Measurements from ENCODE around the gene KRTAP4-5.
"Not testable (repeated sequence)": the region's sequence is repeated elsewhere in the genome, so short reads cannot be mapped to it uniquely, and the experiment has no call there.

Gene KRTAP4-5

DNA sequence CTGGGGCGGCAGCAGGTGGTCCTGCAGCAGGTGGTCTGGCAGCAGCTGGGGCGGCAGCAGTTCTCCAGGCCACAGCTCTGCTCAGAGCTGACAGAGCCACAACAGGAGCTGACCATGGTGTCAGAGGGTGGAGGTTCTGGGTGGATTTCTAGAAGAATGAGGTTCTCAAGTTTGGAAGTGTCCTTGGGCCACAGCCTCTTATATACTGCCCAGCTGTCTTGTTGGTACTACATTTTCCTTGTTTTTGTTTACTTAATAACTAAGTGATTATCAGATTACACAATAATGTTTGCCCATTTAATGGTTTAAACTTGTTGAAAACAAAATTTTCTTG lies at the start of gene KRTAP4-5:
TSS of gene KRTAP4-5 (minus strand) at position 174 of the 334 bp plus-strand sequence. CDS start at position 116, 58 bp downstream.
- DNase-seq (ENCODE audit: low read depth, low spot score), result no peak
- no peaks in the 10 kb centered on the region for H3K27me3 ChIP-seq (ENCODE audit: control insufficient read depth, insufficient read depth, low read length)
- no peaks in the 10 kb centered on the region for H3K9me3 ChIP-seq (ENCODE audit: control insufficient read depth, insufficient read depth, low read length)
- no peak within 1 kb of the TSS for H3K27ac ChIP-seq (ENCODE audit: low read length)
- WGBS (ENCODE audit: insufficient coverage, insufficient read length), result no CpG with 5 or more reads among the region's 2 CpGs
- H3K4me3 ChIP-seq (ENCODE audit: low read length), result no peak within 1 kb of the TSS
- H3K36me3 ChIP-seq (ENCODE audit: control insufficient read depth, insufficient read depth, low read length), result no peaks in the 10 kb centered on the region
- H3K4me1 ChIP-seq (ENCODE audit: control insufficient read depth, insufficient read depth, low read length), result no peaks in the 10 kb centered on the region

DNA sequence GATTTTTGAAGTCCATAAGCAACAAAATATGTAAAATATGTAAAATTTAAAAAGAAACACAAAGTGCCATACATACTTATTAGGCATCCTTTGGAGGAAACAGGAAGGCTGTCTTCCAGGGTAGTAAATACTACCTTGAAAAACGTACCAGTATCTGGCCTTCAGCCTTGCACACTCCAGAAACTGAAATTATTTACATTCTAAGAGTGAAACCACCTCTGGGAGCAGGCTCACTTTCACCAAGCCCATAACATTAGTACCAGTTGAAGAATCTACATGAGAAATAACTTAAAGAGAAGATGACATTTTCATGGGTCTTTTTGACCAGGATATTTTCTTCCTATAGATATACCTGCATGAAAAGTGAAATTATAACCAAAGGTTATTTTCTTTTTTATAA lies 46.4 kb upstream of the KRTAP4-5 start:
- no peak for DNase-seq (ENCODE audit: low read depth, low spot score)
- Histone ChIP-seq H3K9me3 (ENCODE audit: control insufficient read depth, insufficient read depth, low read length) (no peaks in the 10 kb centered on the region), H3K36me3 (ENCODE audit: control insufficient read depth, insufficient read depth, low read length) (no peaks in the 10 kb centered on the region), H3K27me3 (ENCODE audit: control insufficient read depth, insufficient read depth, low read length) (no peaks in the 10 kb centered on the region), H3K4me3 (ENCODE audit: low read length) (no peak overlapping the region), H3K27ac (ENCODE audit: low read length) (no peak overlapping the region), H3K4me1 (ENCODE audit: control insufficient read depth, insufficient read depth, low read length) (no peaks in the 10 kb centered on the region)
- WGBS (ENCODE audit: insufficient coverage, insufficient read length), result no CpG with 5 or more reads among the region's 1 CpG

DNA sequence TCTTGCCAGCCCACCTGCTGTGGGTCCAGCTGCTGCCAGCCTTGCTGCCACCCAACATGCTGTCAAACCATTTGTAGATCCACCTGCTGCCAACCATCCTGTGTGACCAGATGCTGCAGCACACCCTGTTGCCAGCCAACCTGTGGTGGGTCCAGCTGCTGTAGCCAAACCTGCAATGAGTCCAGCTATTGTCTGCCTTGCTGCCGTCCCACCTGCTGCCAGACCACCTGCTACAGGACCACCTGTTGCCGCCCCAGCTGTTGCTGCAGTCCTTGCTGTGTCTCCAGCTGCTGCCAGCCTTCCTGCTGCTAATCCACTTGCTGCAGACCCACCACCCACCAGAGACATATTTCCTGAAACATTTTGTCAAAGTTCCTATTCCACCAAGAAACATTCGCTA lies 40.7 kb upstream of the KRTAP4-5 start:
- H3K27me3 ChIP-seq (ENCODE audit: control insufficient read depth, insufficient read depth, low read length), result no peaks in the 10 kb centered on the region
- H3K27ac ChIP-seq (ENCODE audit: low read length), result no peak overlapping the region
- H3K4me1 ChIP-seq (ENCODE audit: control insufficient read depth, insufficient read depth, low read length), result peaks cover 2% of the 10 kb centered on the region; the same call in 1 of the 2 replicates
- WGBS (ENCODE audit: insufficient coverage, insufficient read length), result no CpG with 5 or more reads among the region's 3 CpGs
- no peaks in the 10 kb centered on the region for H3K36me3 ChIP-seq (ENCODE audit: control insufficient read depth, insufficient read depth, low read length)
- H3K9me3 ChIP-seq (ENCODE audit: control insufficient read depth, insufficient read depth, low read length), result no peaks in the 10 kb centered on the region
- no peak for DNase-seq (ENCODE audit: low read depth, low spot score)
- no peak overlapping the region for H3K4me3 ChIP-seq (ENCODE audit: low read length)

DNA sequence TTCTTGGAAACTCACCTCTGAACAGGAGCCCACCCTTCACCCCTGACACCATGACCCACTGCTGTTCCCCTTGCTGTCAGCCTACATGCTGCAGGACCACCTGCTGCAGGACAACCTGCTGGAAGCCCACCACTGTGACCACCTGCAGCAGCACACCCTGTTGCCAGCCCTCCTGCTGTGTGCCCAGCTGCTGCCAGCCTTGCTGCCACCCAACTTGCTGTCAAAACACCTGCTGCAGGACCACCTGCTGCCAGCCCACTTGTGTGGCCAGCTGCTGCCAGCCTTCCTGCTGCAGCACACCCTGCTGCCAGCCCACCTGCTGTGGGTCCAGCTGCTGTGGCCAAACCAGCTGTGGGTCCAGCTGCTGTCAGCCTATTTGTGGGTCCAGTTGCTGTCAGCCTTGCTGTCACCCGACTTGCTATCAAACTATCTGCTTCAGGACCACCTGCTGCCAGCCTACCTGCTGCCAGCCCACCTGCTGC lies 40.3 kb upstream of the KRTAP4-5 start, which contains the start of gene KRTAP9-1:
TSS of gene KRTAP9-1 (plus strand) at position 51 of the 482 bp plus-strand sequence. CDS start at position 51, 0 bp downstream.
- WGBS (ENCODE audit: insufficient coverage, insufficient read length), result no CpG with 5 or more reads among the region's 1 CpG
- H3K36me3 ChIP-seq (ENCODE audit: control insufficient read depth, insufficient read depth, low read length); DNase-seq (ENCODE audit: low read depth, low spot score); H3K4me1 ChIP-seq (ENCODE audit: control insufficient read depth, insufficient read depth, low read length); H3K9me3 ChIP-seq (ENCODE audit: control insufficient read depth, insufficient read depth, low read length); H3K4me3 ChIP-seq (ENCODE audit: low read length); H3K27me3 ChIP-seq (ENCODE audit: control insufficient read depth, insufficient read depth, low read length); H3K27ac ChIP-seq (ENCODE audit: low read length): not testable (repeated sequence)

DNA sequence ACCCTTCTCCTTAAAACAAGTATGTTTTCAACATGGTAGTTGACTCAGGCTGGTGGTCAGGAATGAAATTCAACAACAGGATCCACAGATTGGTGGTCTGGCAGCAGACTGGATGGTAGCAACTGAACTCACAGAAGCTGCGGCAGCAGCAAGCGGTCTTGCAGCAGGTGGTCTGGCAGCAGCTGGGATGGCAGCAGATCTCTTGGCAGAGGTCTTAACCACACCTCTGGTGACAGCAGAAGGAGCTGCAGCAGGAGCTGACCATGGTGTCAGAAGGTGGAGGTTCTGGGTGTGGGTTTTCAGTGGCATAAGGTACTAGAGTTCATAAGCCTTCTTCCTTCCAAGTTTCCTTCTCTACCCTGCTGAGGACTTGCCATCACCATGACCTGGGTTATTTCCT lies 37.2 kb upstream of the KRTAP4-5 start:
- no peak for DNase-seq (ENCODE audit: low read depth, low spot score)
- Histone ChIP-seq H3K4me1 (ENCODE audit: control insufficient read depth, insufficient read depth, low read length) (peaks cover 2% of the 10 kb centered on the region; the same call in 1 of the 2 replicates), H3K27me3 (ENCODE audit: control insufficient read depth, insufficient read depth, low read length) (no peaks in the 10 kb centered on the region), H3K36me3 (ENCODE audit: control insufficient read depth, insufficient read depth, low read length) (no peaks in the 10 kb centered on the region), H3K9me3 (ENCODE audit: control insufficient read depth, insufficient read depth, low read length) (no peaks in the 10 kb centered on the region), H3K4me3 (ENCODE audit: low read length) (no peak overlapping the region), H3K27ac (ENCODE audit: low read length) (no peak overlapping the region)
- WGBS (ENCODE audit: insufficient coverage, insufficient read length), result no CpG with 5 or more reads among the region's 2 CpGs

DNA sequence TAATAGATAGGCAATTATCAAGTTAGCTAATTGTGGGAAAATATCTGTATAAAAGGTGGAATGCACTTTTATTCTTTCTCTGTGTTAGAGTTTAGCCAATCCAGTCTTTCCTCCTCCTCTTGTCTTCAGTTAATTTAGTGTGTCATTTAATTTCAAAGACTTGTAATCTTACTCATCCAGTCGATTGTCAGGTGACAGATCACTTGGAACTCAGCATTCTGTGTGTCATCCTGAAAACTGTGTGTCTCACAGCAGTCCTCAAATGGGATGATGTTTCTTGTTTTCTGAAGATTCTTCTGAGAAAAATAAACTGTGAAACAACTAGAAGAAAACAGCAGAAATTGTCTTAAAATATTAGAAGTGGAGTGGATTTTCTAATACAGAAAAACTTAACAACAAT lies 35.4 kb upstream of the KRTAP4-5 start:
- no peak overlapping the region for H3K27ac ChIP-seq (ENCODE audit: low read length)
- WGBS (ENCODE audit: insufficient coverage, insufficient read length), result no CpG with 5 or more reads among the region's 1 CpG
- H3K27me3 ChIP-seq (ENCODE audit: control insufficient read depth, insufficient read depth, low read length), result no peaks in the 10 kb centered on the region
- no peaks in the 10 kb centered on the region for H3K9me3 ChIP-seq (ENCODE audit: control insufficient read depth, insufficient read depth, low read length)
- no peaks in the 10 kb centered on the region for H3K36me3 ChIP-seq (ENCODE audit: control insufficient read depth, insufficient read depth, low read length)
- no peak overlapping the region for H3K4me3 ChIP-seq (ENCODE audit: low read length)
- H3K4me1 ChIP-seq (ENCODE audit: control insufficient read depth, insufficient read depth, low read length), result no peaks in the 10 kb centered on the region
- no peak for DNase-seq (ENCODE audit: low read depth, low spot score)

DNA sequence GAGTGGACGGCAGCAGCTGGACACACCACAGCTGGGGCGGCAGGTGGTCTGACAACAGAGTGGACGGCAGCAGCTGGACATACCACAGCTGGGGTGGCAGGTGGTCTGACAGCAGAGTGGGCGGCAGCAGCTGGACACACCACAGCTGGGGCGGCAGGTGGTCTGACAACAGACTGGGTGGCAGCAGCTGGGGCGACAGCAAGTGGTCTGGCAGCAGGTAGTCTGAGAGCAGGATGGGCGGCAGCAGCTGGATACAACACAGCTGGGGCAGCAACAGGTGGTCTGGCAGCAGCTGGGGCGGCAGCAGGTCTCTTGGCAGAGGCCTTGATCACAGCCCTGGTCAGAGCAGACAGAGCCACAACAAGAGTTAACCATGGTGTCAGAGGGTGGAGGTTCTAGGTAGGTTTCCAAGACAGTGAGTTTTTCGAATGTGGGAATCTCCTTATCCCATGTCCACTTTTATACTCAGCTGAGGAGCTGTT lies 34.9 kb upstream of the KRTAP4-5 start, which contains the start of gene KRTAP4-1:
TSS of gene KRTAP4-1 (minus strand) at position 432 of the 482 bp plus-strand sequence. CDS start at position 375, 57 bp downstream.
- Histone ChIP-seq H3K4me1 (ENCODE audit: control insufficient read depth, insufficient read depth, low read length) (no peaks in the 10 kb centered on the region), H3K9me3 (ENCODE audit: control insufficient read depth, insufficient read depth, low read length) (no peaks in the 10 kb centered on the region), H3K4me3 (ENCODE audit: low read length) (no peak within 1 kb of the TSS), H3K27me3 (ENCODE audit: control insufficient read depth, insufficient read depth, low read length) (no peaks in the 10 kb centered on the region), H3K36me3 (ENCODE audit: control insufficient read depth, insufficient read depth, low read length) (no peaks in the 10 kb centered on the region), H3K27ac (ENCODE audit: low read length) (no peak within 1 kb of the TSS)
- no CpG with 5 or more reads among the region's 9 CpGs for whole genome bisulfite sequencing (ENCODE audit: insufficient coverage, insufficient read length)
- DNase-seq (ENCODE audit: low read depth, low spot score), result no peak

DNA sequence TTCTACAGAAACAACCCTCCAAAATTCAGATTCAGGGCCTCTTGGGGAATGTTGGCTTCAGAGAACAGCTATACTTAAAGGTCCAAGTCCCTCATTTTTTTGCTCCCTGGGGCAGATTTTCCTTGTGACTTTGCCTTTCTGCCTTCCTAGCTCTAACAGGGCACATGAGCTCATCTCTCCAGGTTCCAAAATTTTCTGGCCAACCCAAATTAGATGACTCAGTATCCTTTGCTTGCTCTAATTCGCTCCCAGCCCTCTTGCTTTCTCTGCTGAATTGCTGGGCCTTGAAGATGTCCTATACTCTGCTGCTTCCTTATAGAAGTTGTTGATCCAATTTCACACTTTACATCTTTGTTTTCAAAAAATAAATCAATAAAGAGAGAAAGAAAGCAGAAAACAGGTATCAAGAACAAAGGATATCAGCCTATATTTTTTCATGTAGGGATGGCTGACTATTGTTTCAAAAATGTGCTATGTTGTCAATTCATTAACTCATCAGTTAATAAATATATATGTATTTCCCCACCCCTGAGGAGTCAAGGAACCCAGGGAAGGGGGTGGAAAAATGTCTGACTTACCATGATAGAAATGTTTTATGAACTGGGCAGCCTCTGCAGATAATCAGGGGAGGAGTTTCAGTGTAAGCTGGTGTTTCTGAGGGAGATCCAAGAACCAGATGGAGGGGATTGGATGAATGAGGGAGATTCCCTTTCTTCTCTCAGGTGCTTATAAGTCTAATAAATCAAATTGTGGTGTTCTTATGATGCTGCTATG lies 29.4 kb upstream of the KRTAP4-5 start:
- DNase-seq (ENCODE audit: low read depth, low spot score), result no peak
- Histone ChIP-seq H3K9me3 (ENCODE audit: control insufficient read depth, insufficient read depth, low read length) (no peaks in the 10 kb centered on the region), H3K4me3 (ENCODE audit: low read length) (no peak overlapping the region), H3K36me3 (ENCODE audit: control insufficient read depth, insufficient read depth, low read length) (no peaks in the 10 kb centered on the region), H3K27ac (ENCODE audit: low read length) (no peak overlapping the region), H3K4me1 (ENCODE audit: control insufficient read depth, insufficient read depth, low read length) (no peaks in the 10 kb centered on the region; the same call in 1 of the 2 replicates), H3K27me3 (ENCODE audit: control insufficient read depth, insufficient read depth, low read length) (no peaks in the 10 kb centered on the region)
- no CpG with 5 or more reads among the region's 1 CpG for WGBS (ENCODE audit: insufficient coverage, insufficient read length)

DNA sequence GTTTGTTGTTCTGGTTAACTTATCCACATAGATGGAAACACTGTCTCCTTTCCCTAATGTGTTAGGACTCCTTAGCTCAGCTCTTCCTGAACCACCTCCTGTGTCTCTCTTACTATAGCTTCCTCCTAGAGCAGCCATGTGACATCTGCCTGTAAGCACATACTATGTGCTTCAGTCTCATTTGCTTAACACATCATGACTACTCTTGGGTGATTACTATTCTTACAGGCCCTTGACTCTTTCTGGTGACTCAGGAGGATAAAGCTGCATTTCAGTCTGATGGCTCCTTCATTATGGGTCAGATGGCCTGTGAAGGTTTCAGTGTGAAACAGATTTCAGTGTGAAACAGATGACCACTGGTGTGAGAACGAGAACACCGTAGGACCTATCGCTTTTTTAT lies 28.7 kb upstream of the KRTAP4-5 start:
- Histone ChIP-seq H3K4me3 (ENCODE audit: low read length) (no peak overlapping the region), H3K27me3 (ENCODE audit: control insufficient read depth, insufficient read depth, low read length) (no peaks in the 10 kb centered on the region), H3K4me1 (ENCODE audit: control insufficient read depth, insufficient read depth, low read length) (no peaks in the 10 kb centered on the region; the same call in 1 of the 2 replicates), H3K27ac (ENCODE audit: low read length) (no peak overlapping the region), H3K36me3 (ENCODE audit: control insufficient read depth, insufficient read depth, low read length) (no peaks in the 10 kb centered on the region), H3K9me3 (ENCODE audit: control insufficient read depth, insufficient read depth, low read length) (no peaks in the 10 kb centered on the region)
- WGBS (ENCODE audit: insufficient coverage, insufficient read length), result no CpG with 5 or more reads among the region's 3 CpGs
- DNase-seq (ENCODE audit: low read depth, low spot score), result no peak

DNA sequence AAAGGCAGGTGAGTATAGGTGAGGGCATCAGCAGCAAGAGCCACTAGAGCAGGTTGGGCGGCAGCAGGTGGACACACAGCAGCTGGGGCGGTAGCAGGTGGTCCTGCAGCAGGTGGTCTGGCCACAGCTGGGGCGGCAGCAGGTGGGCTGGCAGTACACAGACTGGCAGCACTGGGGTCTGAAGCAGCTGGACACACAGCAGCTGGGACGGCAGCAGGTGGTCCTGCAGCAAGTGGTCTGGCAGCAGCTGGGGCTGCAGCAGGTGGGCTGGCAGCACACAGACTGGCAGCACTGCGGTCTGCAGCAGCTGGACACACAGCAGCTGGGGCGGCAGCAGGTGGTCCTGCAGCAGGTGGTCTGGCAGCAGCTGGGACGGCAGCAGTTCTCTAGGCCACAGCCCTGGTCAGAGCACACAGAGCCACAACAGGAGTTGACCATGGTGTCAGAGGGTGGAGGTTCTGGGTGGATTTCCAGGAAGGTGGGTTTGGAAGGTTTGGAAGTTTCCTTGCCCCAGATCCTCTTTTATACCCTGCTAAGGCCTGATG lies 28.2 kb upstream of the KRTAP4-5 start, which contains the start of gene KRTAP4-2:
TSS of gene KRTAP4-2 (minus strand) at position 495 of the 545 bp plus-strand sequence. CDS start at position 438, 57 bp downstream.
- H3K4me1 ChIP-seq (ENCODE audit: control insufficient read depth, insufficient read depth, low read length), result no peaks in the 10 kb centered on the region; the same call in 1 of the 2 replicates
- H3K36me3 ChIP-seq (ENCODE audit: control insufficient read depth, insufficient read depth, low read length), result no peaks in the 10 kb centered on the region
- H3K27ac ChIP-seq (ENCODE audit: low read length), result no peak within 1 kb of the TSS
- WGBS (ENCODE audit: insufficient coverage, insufficient read length), result no CpG with 5 or more reads among the region's 7 CpGs
- DNase-seq (ENCODE audit: low read depth, low spot score), result no peak
- H3K9me3 ChIP-seq (ENCODE audit: control insufficient read depth, insufficient read depth, low read length), result no peaks in the 10 kb centered on the region
- no peaks in the 10 kb centered on the region for H3K27me3 ChIP-seq (ENCODE audit: control insufficient read depth, insufficient read depth, low read length)
- H3K4me3 ChIP-seq (ENCODE audit: low read length), result no peak within 1 kb of the TSS
